PC-9 (cell line): Measurements from ENCODE around the gene SEMA3B. TPM values are rescaled to one million over a fixed set of nuclear protein-coding genes. Genes with fewer than 3 reads are reported as not detected.

ENCODE experiments used
- BruUV-seq: library from RNA; stranded (reverse); fragments of 400-500 nt; replicated peaks from 2 replicates; lab custom pipeline; 2021; lab: Mats Ljungman, UMichigan
- CTCF ChIA-PET: fragments of 300-600 bp; sonication (Branson Sonifier 250); formaldehyde crosslinking; loops from one replicate; lab custom pipeline; 2022; ENCODE audit warnings: antibody characterized with exemption; lab: Charles Lee
- POLR2A ChIA-PET: fragments of 300-600 bp; sonication (Branson Sonifier 250); formaldehyde crosslinking; loops from one replicate; lab custom pipeline; 2022; ENCODE audit warnings: antibody characterized with exemption; ENCODE audit not compliant: unreplicated experiment; lab: Charles Lee
- DNase-seq, 2 experiments: peaks; one replicate each; pipeline versions ENCODE4 v3.0.0 to v3.0.0-alpha.2; 2015 to 2022; ENCODE audit warnings: mixed read lengths in 1 of 2
- H2AFZ ChIP-seq: fragments of 200-600 bp; sonication (generic); 2 replicates; pipeline ENCODE4 v1.8.1; 2017; ENCODE audit warnings: antibody characterized with exemption
- H3F3A ChIP-seq: fragments of 200-600 bp; sonication (generic); 2 replicates; pipeline ENCODE4 v1.8.1; 2017; ENCODE audit warnings: antibody characterized with exemption, mild to moderate bottlenecking, low read depth; ENCODE audit not compliant: insufficient read depth
- H3K27ac ChIP-seq: fragments of 200-600 bp; sonication (generic); 2 replicates; pipeline ENCODE4 v1.6.1; 2016; ENCODE audit warnings: mixed run types
- H3K27me3 ChIP-seq: fragments of 200-600 bp; sonication (generic); 2 replicates; pipeline ENCODE4 v1.6.1; 2016; ENCODE audit warnings: low read depth, mixed run types; ENCODE audit not compliant: insufficient read depth
- H3K36me3 ChIP-seq: fragments of 200-600 bp; sonication (generic); 2 replicates; pipeline ENCODE4 v1.6.1; 2016; ENCODE audit warnings: low read depth, mixed run types
- H3K4me1 ChIP-seq: fragments of 200-600 bp; sonication (generic); replicated peaks from 2 replicates; pipeline ENCODE4 v1.6.1; 2016; ENCODE audit warnings: mixed run types; ENCODE audit not compliant: insufficient read depth
- H3K4me2 ChIP-seq: fragments of 200-600 bp; sonication (generic); 2 replicates; pipeline ENCODE4 v1.6.1; 2017; ENCODE audit warnings: mixed run types
- H3K4me3 ChIP-seq: fragments of 200-600 bp; sonication (generic); 2 replicates; pipeline ENCODE4 v1.6.1; 2016; ENCODE audit warnings: mixed run types
- H3K79me2 ChIP-seq: fragments of 200-600 bp; sonication (generic); 2 replicates; pipeline ENCODE4 v1.6.1; 2017; ENCODE audit warnings: low read depth, mixed run types
- H3K9me2 ChIP-seq: fragments of 200-600 bp; sonication (generic); 2 replicates; pipeline ENCODE4 v1.8.1; 2017; ENCODE audit warnings: mild to moderate bottlenecking; ENCODE audit not compliant: insufficient read depth
- H3K9me3 ChIP-seq: fragments of 200-600 bp; sonication (generic); 2 replicates; pipeline ENCODE4 v1.8.1; 2016; ENCODE audit warnings: low read depth; ENCODE audit not compliant: insufficient read depth
- H4K20me1 ChIP-seq: fragments of 200-600 bp; sonication (generic); 2 replicates; pipeline ENCODE4 v1.8.1; 2017; ENCODE audit not compliant: insufficient read depth
- EZH2 ChIP-seq: fragments of 200-600 bp; sonication (generic); IDR thresholded peaks from 2 replicates; pipeline ENCODE4 v1.8.0; 2017; ENCODE audit warnings: antibody characterized with exemption, low read depth
- intact Hi-C: fragments of 100-400 bp; cut with micrococcal nuclease; formaldehyde crosslinking; loops from one replicate; pipeline ENCODE4 v1.10.0; 2022; ENCODE audit not compliant: unreplicated experiment
- total RNA-seq: library from RNA; stranded (reverse); gene quantifications from 2 replicates; pipeline ENCODE4 v1.2.3, GENCODE V29; 2021
- TF ChIP-seq, protein P1 (sequence below): fragments of 200-600 bp; sonication (generic); conservative IDR thresholded peaks from 2 replicates; pipeline ENCODE4 v1.6.1; 2017; ENCODE audit warnings: mixed run types, antibody characterized with exemption, mild to moderate bottlenecking, moderate library complexity

The SEMA3B gene
- total RNA-seq, 1 experiment from 2014 or later, result 52.4 TPM

DNA sequence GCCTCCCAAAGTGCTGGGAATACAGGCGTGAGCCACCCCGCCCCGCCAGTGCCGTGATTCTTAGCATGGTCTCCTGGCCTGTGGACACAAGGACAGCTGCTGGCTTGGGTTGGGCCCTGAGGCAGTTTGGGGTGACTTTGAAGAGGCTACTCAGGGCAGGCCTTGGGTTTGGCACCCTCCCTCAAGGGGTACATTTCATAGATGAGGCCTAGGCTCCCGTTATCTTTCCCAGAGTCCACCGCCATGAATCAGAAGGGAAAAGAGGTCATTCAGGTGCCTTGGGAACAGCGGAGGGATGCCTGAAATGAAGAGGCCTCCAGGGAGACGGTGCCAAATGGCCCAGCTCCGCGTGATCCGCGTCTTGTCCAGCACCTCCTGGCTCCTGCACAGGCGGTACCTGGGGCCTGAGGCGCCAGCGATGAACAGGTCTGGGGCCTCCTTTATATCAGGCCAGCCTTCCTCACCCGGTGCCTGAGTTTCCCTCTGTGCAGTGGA, 23.6 kb upstream of the SEMA3B start:
- CTCF ChIA-PET, result no interaction called here
- intact Hi-C loops, result no loop called here
- H3K4me3 ChIP-seq, result no peak overlapping the region
- H3K9me3 ChIP-seq, result no peaks in the 10 kb centered on the region
- DNase-seq, result no peak
- H3F3A ChIP-seq, result peaks cover 31% of the 10 kb centered on the region
- peaks cover 18% of the 10 kb centered on the region for H3K79me2 ChIP-seq
- no peaks in the 10 kb centered on the region for H3K36me3 ChIP-seq
- no peak overlapping the region for H3K27ac ChIP-seq
- TF ChIP-seq, protein P1, sequence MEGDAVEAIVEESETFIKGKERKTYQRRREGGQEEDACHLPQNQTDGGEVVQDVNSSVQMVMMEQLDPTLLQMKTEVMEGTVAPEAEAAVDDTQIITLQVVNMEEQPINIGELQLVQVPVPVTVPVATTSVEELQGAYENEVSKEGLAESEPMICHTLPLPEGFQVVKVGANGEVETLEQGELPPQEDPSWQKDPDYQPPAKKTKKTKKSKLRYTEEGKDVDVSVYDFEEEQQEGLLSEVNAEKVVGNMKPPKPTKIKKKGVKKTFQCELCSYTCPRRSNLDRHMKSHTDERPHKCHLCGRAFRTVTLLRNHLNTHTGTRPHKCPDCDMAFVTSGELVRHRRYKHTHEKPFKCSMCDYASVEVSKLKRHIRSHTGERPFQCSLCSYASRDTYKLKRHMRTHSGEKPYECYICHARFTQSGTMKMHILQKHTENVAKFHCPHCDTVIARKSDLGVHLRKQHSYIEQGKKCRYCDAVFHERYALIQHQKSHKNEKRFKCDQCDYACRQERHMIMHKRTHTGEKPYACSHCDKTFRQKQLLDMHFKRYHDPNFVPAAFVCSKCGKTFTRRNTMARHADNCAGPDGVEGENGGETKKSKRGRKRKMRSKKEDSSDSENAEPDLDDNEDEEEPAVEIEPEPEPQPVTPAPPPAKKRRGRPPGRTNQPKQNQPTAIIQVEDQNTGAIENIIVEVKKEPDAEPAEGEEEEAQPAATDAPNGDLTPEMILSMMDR, result no peak
- TF ChIP-seq EZH2, result no peak
- no peaks in the 10 kb centered on the region; the same call in 1 of the 2 replicates for H4K20me1 ChIP-seq
- H3K27me3 ChIP-seq, result no peaks in the 10 kb centered on the region
- H3K9me2 ChIP-seq, result no peaks in the 10 kb centered on the region
- no TSS peak for BruUV-seq
- H3K4me2 ChIP-seq, result no peak overlapping the region
- H3K4me1 ChIP-seq, result peaks cover 33% of the 10 kb centered on the region
- H2AFZ ChIP-seq, result no peak overlapping the region
- POLR2A ChIA-PET, result no interaction called here

DNA sequence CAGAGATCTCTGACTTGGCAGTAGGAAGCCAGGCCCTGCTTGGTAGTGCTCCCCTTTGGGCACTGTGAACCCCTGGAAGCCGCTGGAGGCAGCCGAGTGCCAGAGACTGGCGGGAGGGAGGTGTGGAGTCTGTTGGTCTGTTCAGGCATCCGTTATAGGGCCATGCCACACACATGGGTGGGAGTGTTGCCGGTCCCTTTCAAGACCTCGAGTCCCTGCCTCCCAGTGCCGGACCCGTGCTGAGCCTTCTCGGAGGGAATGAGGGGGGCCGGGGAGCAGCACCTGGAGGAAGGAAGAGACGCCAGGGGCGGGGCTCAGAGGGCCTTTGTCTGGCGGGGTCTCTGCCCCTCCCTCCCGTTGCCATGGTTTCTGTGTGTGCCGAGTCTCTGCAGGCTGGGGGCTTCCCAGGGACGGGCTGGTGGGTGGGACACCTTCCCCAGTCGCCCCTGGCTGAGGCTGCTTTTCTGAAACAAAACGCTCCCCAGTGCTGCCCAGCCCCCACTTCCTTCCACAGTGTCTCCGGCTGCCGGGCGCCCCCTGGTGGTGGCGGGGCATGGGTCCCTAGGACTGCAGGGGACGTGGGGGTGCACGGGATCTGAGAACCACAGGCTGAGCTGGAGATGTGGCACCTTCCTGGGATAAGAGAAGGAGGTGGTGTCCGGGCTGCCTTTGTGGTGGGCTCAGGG, 23.0 kb upstream of the SEMA3B start:
- intact Hi-C loops, result loop anchor here (1.0 kb wide), 1 partner anchor 19 kb away; no protein-coding TSS in a partner anchor
- Histone ChIP-seq H3K4me3 (peak overlapping the region; percentile 6; the same call in 1 of the 2 replicates), H3K36me3 (no peaks in the 10 kb centered on the region), H3K9me3 (no peaks in the 10 kb centered on the region), H3K27ac (peak overlapping the region; percentile 84), H3F3A (peaks cover 31% of the 10 kb centered on the region), H3K4me1 (peaks cover 33% of the 10 kb centered on the region), H3K79me2 (peaks cover 20% of the 10 kb centered on the region), H3K9me2 (no peaks in the 10 kb centered on the region), H3K4me2 (peak overlapping the region; percentile 64), H2AFZ (peak overlapping the region; percentile 58; the same call in 1 of the 2 replicates), H4K20me1 (no peaks in the 10 kb centered on the region; the same call in 1 of the 2 replicates), H3K27me3 (no peaks in the 10 kb centered on the region)
- BruUV-seq, result no TSS peak
- ChIA-PET CTCF (interaction anchor here (0.6 to 1.4 kb wide), 11 partner anchors 8 to 71 kb away, joined by 3 to 22 read pairs (median 5); partner anchors contain the start of genes GNAI2, HYAL3 and NAA80), POLR2A (interaction anchor here (0.8 to 1.1 kb wide), 3 partner anchors 10 to 91 kb away, joined by 3 to 10 read pairs (median 5); partner anchors contain the start of gene GNAI2)
- TF ChIP-seq, protein P1, result peak; percentile 96
- TF ChIP-seq EZH2, result no peak
- peak; percentile 64 to 91 for DNase-seq

DNA sequence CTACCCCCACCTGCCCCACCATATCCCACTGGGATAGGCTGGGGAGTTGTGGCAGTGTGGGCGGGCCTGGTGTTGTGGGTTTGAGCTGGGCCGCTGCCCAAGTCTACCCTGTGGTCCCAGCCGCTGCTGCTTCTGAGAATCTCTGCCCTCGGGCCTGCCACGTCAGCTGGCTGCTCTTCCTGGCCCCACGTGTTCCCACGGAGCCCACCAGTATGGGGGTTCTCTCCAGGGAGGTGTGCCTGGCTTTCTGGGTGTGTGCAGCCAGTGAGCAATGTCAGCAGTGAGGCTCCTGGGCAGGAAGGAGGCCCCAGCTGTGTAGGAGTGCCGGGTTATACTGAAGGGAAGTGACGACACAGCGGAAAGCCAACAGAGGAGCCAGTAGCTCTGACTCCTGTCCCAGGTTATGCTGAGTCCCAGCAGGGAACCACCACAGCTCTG, 22.4 kb upstream of the SEMA3B start:
- intact Hi-C loops, result loop anchor here (1.0 kb wide), 1 partner anchor 19 kb away; no protein-coding TSS in a partner anchor
- H3K4me3 ChIP-seq, result peak overlapping the region; percentile 6; the same call in 1 of the 2 replicates

More for the DNA sequence above, 22.4 kb upstream of the SEMA3B start:
- CTCF ChIA-PET, result interaction anchor here (0.6 to 1.4 kb wide), 12 partner anchors 8 to 106 kb away, joined by 3 to 22 read pairs (median 4); partner anchors contain the start of genes GNAI2, HYAL3 and NAA80
- Histone ChIP-seq H2AFZ (peak overlapping the region; percentile 58; the same call in 1 of the 2 replicates), H3K36me3 (no peaks in the 10 kb centered on the region), H3K4me2 (peak overlapping the region; percentile 64), H3K27me3 (no peaks in the 10 kb centered on the region), H3F3A (peaks cover 31% of the 10 kb centered on the region), H3K79me2 (peaks cover 20% of the 10 kb centered on the region), H3K9me3 (no peaks in the 10 kb centered on the region), H4K20me1 (no peaks in the 10 kb centered on the region; the same call in 1 of the 2 replicates), H3K4me1 (peaks cover 33% of the 10 kb centered on the region), H3K27ac (peak overlapping the region; percentile 84), H3K9me2 (no peaks in the 10 kb centered on the region)
- DNase-seq, result peak; percentile 80 to 86
- no TSS peak for BruUV-seq
- TF ChIP-seq, protein P1, result peak; percentile 40; the same call in 1 of the 2 replicates
- no peak for TF ChIP-seq EZH2
- POLR2A ChIA-PET, result interaction anchor here (0.8 to 1.1 kb wide), 3 partner anchors 11 to 91 kb away, joined by 3 to 10 read pairs (median 5); partner anchors contain the start of gene GNAI2
